NCI-H2107 treated with DMSO at 0.1 percent for 48 hours (cell line): ENCODE measurements around the gene IGFBP3.

ENCODE experiments used
- DNase-seq: peaks from one replicate; lab custom pipeline; 2025; ENCODE audit not compliant: unreplicated experiment; lab: John Stamatoyannopoulos, UW

The IGFBP3 gene

DNA sequence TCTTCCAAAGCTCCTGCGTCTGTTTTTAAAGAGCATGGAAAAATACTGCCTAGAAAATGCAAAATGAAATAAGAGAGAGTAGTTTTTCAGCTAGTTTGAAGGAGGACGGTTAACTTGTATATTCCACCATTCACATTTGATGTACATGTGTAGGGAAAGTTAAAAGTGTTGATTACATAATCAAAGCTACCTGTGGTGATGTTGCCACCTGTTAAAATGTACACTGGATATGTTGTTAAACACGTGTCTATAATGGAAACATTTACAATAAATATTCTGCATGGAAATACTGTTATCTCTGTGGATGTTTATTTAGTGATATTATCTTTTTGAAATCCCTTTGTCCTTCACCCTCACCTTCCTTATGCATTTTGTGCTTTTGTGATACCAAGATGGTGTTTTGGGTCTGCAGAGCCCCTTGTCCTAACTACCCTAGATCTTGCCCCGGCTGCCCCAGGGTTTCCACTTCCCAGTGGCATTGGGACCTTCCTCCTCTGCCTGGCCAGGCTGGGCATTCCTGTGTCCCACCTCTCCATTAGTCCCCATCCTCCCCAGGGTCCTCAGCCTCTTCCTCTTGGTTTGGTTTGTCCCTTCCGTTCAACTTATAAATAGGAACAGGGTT is 27.6 kb downstream of the IGFBP3 start:
- no peak for DNase-seq

DNA sequence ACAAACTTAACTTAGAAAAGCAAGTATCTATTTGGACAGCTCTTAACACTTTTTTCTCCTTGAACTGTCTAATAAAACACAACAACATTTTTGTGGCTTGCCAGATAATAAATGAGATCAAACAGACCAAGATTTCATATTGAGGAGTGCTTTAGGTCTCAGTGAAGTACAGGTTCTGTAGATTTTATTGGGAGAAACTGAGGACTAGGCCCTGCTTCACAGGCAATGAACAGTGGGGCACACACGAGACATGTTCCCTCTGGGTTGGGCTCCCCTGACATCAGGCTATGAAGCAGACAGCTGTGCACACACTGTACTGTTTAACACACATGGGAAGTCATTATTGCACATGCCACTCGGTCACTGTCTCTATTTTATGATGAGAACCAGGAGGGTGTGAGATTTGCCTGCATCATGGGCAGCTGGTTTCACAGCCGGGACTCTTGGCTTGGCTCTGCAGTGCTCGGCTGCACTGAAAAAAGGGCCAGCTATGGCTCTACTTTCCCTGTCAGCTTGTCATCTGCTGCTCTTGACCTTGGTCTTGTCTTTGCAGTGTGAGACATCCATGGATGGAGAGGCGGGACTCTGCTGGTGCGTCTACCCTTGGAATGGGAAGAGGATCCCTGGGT is 28.6 kb downstream of the IGFBP3 start:
- DNase-seq, result no peak

DNA sequence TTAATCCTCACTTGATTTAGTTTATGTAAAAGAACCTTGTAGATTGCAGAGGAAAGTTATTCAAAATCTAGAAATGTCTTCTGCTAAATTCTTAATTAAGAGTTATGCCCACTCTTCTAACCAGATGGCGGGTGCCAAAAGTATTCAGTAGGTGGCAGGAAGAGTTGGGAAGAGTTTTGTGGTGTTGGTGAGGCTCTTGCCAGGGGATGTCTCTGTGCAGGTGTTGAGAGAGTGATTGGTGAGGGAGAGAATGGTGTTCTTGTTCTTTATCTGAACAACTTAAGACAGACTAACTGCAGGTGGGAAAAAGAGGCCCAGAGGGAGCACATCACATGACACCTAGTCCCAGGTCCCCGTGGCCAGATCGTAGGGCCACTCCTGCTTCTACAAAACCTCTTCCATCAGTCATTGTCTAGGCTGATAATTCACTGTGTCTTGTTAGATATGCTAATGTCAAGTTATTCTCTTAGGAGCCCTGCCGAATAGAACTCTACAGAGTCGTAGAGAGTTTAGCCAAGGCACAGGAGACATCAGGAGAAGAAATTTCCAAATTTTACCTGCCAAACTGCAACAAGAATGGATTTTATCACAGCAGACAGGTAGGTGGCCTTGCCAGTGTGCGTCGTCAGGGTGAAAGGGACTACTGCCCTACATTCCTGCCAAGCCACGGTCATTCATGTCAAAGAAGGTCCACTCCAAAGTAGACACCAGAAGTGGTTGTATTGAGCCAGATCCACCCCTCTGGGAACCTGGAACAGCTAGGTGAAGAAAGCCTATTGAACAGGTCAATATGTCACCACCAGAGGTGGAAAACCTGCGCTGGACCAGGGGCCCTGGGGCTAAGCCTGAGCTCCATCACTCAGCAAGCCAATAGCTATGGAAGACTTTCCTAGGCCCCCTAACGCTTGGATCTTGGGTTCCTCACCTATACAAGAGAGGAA is 29.3 kb downstream of the IGFBP3 start:
- no peak for DNase-seq

DNA sequence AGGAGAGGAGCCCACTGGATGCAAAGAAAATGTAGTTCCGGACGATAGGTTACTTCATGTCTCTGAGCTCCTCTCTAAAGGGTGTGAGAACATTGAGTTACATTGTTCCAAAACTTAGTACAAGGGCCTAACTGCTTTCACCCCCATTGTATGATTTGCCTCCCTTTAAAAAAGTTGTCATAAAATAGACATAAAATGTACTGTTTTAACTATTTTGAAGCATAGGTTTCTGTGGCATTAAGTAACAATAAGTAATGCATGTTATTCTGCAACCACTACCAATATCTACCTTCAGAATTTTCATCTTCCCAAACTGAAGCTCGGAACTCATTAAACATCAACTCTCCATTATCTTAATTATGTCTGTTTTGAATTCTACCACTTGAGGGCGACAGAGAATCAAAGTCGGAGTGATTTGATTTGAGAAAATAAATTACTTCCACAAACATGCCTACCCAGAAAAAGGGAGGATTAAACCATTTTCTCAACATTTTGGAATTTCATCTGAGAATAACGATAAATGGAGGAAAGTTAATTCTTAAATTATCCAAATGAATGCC is 30.1 kb downstream of the IGFBP3 start:
- DNase-seq, result peak; percentile 9

DNA sequence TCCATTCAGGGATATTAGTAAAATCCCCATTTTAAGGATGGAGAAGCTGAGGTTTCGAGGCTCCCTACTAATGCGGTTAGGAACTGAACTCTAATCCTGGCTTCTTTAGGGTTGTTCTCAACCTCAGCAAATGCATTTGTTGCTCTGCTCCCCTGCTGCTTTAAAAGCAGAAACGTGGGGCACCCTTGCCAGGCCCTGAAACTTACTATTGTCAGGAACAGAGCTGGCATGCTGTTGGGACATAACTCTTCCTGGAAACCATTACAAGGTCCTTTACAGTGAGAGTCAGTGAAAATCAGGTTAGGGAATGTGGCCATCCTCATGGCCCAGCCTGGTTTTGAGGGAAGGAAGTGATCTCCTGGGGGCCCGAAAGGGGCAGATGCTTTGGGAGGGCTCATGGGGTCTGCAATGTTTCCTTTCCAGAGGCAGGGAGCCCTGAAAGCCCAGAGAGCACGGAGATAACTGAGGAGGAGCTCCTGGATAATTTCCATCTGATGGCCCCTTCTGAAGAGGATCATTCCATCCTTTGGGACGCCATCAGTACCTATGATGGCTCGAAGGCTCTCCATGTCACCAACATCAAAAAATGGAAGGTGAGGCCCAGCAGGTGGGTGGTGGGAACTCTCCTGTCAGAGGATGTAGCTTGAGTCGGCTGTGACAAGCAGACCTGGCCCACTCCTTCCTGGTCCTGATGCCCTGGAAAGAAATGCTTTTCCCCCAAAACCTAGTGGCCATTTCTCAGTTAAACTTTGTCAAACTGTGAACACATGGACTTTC is 30.8 kb downstream of the IGFBP3 start:
- DNase-seq, result no peak

DNA sequence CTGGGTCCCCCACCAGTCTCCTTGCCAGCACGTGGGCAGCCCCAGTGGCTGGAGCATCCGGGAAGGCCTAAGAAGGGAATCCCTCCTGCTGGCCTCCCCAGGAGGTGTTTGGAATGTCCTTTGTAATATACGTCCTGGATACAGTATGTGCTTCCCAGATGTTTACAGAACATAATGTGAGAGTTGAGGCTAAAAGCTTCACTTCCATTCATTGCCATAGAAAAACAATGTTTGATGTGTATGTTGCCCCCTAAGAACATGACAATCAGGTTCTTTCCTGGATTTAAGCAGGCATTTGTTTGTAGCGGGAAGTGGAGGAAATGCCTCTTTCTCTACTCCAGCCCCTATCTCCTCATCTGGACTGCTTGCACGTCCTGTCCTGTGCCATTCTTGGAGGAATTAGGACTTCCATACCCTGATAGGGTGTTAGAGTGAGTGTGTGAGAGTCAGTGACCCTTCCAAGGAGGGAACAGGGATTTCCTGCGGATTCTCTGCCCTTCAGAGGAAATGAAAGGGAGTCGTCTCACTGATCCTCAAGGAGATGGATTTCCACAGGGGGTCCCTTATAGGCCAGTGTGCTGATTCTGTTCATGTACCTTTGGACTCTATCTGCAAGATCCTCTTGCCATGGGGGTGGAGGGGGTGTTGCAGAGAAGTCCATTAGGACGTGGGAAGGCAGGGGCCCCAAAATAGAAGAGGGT is 31.6 kb downstream of the IGFBP3 start:
- no peak for DNase-seq

DNA sequence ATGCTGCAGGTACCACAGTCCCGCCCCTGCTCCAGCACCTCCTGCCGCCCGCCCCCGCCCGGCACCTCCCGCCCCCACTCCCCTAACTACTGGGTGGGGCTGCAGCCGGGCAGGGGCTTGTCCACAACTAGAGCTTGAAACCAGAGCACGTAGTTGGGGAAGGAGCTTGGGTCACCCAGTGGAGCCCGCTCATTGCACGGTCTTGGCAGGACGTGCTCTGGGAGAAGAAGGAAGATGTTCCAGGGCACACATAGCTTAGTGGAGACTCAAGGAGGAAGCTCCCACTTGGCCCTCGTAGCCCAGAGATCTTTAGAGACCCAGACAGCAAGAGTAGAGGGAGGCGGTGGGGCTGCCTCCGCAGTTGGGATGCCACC is 32.1 kb downstream of the IGFBP3 start:
- DNase-seq, result no peak

DNA sequence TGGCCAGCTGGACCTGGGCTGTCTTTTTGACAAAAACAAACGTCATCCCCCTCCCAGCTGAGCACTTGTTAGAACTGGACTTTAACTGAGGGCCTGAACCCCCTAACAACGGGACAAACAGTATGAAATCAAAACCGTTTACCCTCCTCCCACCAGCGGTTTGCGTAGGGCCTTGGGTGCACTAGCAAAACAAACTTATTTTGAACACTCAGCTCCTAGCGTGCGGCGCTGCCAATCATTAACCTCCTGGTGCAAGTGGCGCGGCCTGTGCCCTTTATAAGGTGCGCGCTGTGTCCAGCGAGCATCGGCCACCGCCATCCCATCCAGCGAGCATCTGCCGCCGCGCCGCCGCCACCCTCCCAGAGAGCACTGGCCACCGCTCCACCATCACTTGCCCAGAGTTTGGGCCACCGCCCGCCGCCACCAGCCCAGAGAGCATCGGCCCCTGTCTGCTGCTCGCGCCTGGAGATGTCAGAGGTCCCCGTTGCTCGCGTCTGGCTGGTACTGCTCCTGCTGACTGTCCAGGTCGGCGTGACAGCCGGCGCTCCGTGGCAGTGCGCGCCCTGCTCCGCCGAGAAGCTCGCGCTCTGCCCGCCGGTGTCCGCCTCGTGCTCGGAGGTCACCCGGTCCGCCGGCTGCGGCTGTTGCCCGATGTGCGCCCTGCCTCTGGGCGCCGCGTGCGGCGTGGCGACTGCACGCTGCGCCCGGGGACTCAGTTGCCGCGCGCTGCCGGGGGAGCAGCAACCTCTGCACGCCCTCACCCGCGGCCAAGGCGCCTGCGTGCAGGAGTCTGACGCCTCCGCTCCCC is 32.7 kb downstream of the IGFBP3 start, which contains the start of gene IGFBP1:
Gene IGFBP1, plus strand, starts transcription at position 304 of the 808 bp plus-strand sequence. Its CDS starts 165 bp downstream, at position 469.
- DNase-seq, result no peak

DNA sequence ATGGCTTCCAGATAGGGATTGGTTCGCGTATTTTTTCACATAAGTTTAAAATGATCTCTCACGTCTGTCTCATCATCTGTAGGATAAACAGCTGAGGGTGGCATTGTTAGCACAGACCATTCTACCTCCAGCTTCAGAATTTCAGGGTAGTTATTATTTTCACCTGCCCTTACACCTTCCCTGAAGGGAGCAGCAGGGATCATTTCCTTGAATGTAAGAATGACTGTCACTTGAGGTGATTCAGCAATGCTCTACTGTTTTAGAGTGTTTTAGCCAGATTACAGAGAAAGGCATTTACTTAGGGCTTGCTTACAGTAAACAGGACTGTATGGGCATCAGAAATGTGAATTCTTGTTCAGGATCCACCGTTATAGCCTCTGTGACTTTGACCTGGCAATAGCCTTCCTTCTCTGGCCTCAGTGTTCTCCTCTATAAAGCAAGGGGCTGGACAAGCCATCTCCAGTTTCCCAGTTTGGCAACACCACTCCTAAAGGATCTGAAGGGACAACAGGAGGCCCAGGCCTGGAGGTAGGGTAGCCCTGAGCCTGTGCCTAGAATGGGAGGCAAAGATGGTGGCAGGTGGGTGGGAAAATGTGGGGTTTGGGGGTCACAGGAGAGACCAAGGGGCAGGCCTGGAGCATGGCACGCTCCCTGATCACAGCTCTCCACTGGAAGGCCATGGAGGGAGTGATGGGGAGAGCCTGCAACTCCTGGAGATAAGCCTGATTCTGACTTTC is 34.0 kb downstream of the IGFBP3 start:
- DNase-seq, result no peak

DNA sequence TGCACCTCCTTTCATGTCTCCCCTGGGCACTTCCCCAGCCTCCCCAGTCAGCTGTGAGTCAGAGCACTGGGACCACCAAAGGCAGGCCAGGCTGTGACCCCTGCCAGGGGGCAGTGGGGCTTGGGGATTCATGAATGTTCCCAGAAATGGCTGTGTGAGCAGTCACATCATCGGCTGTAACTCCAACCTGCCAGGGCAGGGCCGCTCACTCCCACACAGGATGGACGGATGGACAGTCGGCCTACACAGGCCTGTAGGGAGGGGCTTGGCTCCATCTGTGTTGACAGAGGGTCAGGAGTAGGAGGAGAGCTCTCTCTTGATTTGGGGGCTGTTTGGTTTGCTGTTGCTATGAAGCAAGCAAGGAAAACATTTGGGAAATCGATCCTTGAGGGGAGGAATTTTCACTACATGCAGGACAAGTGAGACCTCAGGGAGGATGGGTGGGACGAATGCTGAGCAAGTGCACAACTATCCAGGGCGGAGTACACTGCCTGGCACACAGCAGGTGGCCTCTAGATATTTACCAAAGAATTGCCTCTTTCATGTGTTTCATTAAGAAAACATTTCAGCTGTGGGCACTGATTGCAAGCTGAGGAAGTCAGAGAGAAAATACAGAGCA is 35.7 kb downstream of the IGFBP3 start:
- no peak for DNase-seq

DNA sequence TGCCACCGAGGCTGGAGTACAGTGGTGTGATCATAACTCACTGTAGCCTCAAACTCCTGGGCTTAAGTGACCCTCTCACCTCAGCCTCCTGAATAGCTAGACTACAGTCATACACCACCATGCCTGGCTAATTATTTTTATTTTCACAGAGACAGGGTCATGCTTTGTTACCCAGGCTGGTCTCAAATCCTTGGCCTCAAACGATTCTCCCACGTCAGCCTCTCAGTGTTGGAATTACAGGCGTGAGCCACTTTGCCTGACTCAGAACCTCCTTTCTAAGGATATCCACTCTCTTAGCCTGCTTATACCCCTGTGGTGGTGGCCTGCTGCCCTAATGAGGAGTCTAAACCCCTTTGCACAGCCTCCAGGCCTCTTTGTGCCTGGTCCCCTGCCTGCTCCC is 36.9 kb downstream of the IGFBP3 start:
- no peak for DNase-seq

DNA sequence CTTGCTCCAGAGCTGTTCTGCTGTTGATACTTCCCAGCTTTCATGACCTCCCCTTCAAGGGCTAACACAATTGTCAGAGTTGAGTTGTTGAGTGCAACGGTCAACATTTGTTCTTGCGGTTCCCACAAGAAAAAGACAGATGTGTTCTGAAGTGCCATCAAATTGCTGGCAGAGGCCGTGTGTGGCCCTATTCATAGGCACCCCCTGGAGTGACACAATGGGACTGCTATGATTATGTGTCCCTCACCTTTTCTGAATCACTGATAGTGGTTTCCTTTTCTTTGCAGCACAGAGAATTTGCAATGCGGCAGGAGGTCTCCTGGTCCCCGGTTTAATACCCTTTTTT is 38.6 kb downstream of the IGFBP3 start:
- peak; percentile 64 for DNase-seq

DNA sequence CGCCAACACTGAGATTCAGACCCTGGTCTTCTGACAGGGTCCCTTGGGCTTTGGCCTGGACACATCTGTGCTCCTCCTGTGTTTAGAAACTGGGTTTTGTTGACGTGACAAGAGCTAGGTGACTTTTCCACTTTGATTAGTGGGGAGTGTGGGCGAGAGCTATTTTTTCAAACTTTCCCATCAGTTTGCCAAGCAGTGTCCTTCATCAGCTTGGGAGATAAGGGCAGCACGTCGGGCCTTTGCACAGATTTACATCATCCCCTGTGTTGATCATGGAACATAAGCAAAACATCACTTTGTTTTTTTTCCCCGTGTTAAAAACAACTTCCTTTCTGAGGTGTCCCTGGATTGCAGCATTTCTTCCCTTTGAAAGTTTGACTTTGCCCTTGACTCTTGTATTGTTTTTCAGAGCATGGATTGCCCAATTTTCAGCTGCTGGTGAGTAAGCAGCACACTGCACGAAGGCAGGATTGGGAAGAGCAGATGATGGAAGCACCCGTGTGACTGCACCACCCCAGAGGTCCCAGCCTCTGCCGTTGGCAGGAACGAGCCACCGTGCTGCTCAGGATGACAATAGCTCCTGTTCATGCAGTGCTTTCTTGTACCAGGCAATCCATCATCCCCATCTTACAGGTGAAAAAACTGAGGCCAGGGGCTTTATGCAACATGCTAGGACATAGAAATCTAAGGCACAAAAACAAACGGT is 39.2 kb downstream of the IGFBP3 start:
- no peak for DNase-seq

DNA sequence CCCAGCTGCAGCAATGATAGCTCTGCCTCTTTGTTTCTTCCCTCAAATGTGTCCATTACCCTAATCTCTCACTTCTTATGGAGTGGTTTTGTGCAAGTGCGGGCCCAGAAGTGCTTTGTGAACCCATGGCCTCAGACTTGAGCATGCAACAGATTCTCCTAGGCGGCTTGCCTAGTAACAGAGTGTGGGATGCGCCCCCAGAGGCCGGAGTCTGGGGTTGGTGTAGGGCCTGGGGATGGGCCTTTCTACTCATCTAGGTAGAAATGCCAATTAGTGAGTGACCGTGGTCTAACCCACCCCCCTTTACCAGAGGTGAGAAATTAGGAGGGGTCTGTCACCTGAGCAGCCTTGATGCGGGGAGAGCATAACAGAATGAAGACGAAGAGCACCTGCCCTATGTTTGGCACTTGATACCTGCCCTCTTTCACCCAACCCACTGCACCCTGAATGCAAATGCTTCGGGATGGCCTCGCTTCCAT is 39.8 kb downstream of the IGFBP3 start:
- DNase-seq, result no peak

DNA sequence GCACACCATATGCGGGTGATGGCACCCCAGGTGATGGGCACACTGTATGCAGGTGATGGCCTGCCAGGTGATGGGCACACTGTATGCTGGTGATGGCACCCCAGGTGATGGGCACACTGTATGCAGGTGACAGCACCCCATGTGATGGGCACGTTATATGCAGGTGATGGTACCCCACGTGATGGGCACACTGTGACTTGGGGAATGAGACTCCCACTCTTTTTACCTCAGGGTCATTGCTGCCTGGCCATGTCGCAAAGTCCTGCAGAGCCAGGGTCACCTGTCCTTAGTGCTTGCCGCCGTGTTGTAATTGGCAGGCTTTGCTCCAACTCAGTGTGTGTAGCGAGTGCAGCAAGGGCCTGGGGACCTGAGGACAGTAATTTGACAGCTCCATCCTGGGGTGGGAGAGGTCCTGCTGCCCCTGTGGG is 40.6 kb downstream of the IGFBP3 start:
- no peak for DNase-seq

DNA sequence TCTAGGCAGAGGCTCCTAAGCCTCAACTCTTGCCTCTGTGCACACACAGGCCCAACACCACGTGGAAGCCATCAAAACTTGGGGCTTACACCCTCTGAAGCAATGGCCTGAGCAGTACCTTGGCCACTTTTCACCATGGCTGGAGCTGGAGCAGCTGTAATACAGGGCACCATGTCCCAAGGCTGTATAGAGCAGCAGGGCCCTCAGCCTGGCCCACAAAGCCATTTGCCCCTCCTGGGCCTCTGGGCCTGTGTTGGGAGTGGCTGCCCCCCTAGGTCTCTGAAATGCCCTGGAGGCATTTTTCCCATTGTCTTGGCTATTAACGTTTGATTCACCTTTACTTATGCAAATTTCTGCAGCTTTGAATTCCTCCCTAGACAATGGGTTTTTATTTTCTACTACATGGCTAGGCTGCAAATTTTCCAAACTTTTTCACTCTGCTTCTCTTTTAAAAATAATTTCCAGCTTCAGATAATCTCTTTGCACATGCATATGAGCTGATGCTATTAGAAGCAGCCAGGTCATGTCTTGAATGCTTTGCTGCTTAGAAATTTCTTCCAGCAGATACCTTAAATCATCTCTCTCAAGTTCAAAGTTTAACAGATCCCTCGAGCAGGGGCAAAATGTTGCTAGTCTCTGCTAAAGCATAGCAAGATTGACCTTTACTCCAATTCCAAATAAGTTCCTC is 42.5 kb downstream of the IGFBP3 start:
- DNase-seq, result no peak

DNA sequence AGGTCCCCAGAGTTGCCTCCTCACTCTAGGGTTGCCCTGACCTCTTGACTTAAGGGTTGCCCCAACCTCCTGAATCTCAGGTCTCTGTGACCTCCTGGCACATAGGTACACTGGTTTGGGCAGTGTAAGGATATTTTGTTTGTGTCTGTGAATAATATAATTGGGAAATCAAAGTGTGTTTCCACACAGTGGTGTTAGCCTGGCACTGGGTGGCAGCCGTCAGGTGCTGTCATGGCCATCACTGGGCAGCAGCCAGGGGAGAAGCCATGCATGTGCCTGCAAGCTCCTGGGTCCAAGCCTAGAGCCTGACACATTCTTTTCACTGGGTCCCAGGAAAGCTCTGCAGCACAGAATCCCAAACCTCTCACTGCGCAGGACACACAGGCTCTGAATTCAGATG is 44.6 kb downstream of the IGFBP3 start:
- DNase-seq, result no peak
